Transverse colon (tissue), 4 donors: ENCODE measurements around the gene SF3A1. TPM values are rescaled to one million over a fixed set of nuclear protein-coding genes. Genes with fewer than 3 reads are reported as not detected.

Experiments
- DNase-seq: peaks from one replicate; pipeline ENCODE4 v3.0.0-alpha.2; 2019
- H3K27ac ChIP-seq, 4 donors: fragments of 200-600 bp; sonication (generic); 2 replicates each; pipeline ENCODE4 v1.5.1; 2016 to 2018; ENCODE audit warnings: inconsistent platforms in 4 of 4
- H3K27me3 ChIP-seq: fragments of 200-600 bp; sonication (generic); 2 replicates; pipeline ENCODE4 v1.5.1; 2017; ENCODE audit warnings: inconsistent platforms
- H3K36me3 ChIP-seq, 4 donors: fragments of 200-600 bp; sonication (generic); 2 replicates each; pipeline ENCODE4 v1.5.1; 2017 to 2019; ENCODE audit warnings: inconsistent platforms in 4 of 4
- H3K4me1 ChIP-seq, 4 donors: fragments of 200-600 bp; sonication (generic); 2 replicates each; pipeline ENCODE4 v1.5.1; 2017 to 2020; ENCODE audit warnings: inconsistent platforms in 4 of 4
- H3K4me3 ChIP-seq, 4 donors: fragments of 200-600 bp; sonication (generic); 1 replicate in 1 of 4; 2 replicates in 3 of 4; pipeline versions ENCODE4 v1.5.1 to v1.6.1; 2017 to 2019; ENCODE audit warnings: inconsistent platforms in 4 of 4
- H3K9me3 ChIP-seq, 2 donors: fragments of 200-600 bp; sonication (generic); 2 replicates each; pipeline ENCODE4 v1.5.1; 2017 to 2019; ENCODE audit warnings: inconsistent platforms in 2 of 2
- CTCF ChIP-seq, 5 experiments: fragments of 200-600 bp in 3 of 5; fragments of 450-650 bp in 2 of 5; sonication (generic) in 3 of 5; IDR thresholded peaks; 1 replicate in 2 of 5; 2 replicates in 3 of 5; pipeline ENCODE4 v1.5.1; 2016 to 2017; ENCODE audit warnings: antibody characterized with exemption in 5 of 5, inconsistent platforms in 3 of 5, mild to moderate bottlenecking in 2 of 5, moderate library complexity in 1 of 5
- EP300 ChIP-seq: sonication (generic); formaldehyde crosslinking; IDR thresholded peaks from one replicate; pipeline ENCODE4 v1.6.1; 2017; ENCODE audit warnings: antibody characterized with exemption, low read depth
- POLR2A ChIP-seq: fragments of 450-650 bp; IDR thresholded peaks from one replicate; pipeline ENCODE4 v1.6.1; 2016; ENCODE audit warnings: antibody characterized with exemption, mild to moderate bottlenecking, moderate library complexity
- POLR2AphosphoS5 ChIP-seq, 3 donors: sonication (generic); formaldehyde crosslinking; IDR thresholded peaks; one replicate each; pipeline ENCODE4 v1.6.1; 2016; ENCODE audit warnings: antibody characterized with exemption in 3 of 3
- WGBS, 2 donors: methylation state at CpG; one replicate each; pipeline ENCODE4 v1.1.5; 2018; ENCODE audit warnings: low coverage in 1 of 2; 5-methylcytosine and 5-hydroxymethylcytosine counted together
- in situ Hi-C, 4 donors: fragments of 200-750 bp; cut with MboI; loops; one replicate each; pipeline versions ENCODE4 v1.15.0 to v1.15.1; 2017; ENCODE audit warnings: low sequenced_read_pairs in 3 of 4, low pct_ligation_motif_present in 1 of 4, low pct_unique_long_range_greater_than_20kb in 1 of 4
- intact Hi-C: fragments of 100-400 bp; cut with DNase I; formaldehyde crosslinking; loops from one replicate; pipeline ENCODE4 v1.15.1; 2023; ENCODE audit warnings: low total_unique reads
- total RNA-seq, 4 donors: library from RNA; depleted of rRNA; stranded (reverse); fragments of >200 nt; gene quantifications; one replicate each; pipeline ENCODE4 v1.1.0, GENCODE V29; 2016

Gene SF3A1
- total RNA-seq, 4 donors from 2014 or later: 73.2 to 664 (median 99.3) TPM

GRCh38 chr22:30282616-30283046, 74.1 kb downstream of the SF3A1 start:
- no peak overlapping the region for H3K4me3 ChIP-seq
- no peaks in the 10 kb centered on the region for H3K27me3 ChIP-seq
- H3K4me1 ChIP-seq: peaks cover 6 to 12% (median 11%) of the 10 kb centered on the region in 4 donors
- intact Hi-C loops (no loop called here), in situ Hi-C loops (loop anchor here in 2 of 4 donors (10.0 to 25.0 kb wide), 2 partner anchors 102 to 105 kb away; partner anchors contain the start of genes RNF215 (in 2 of the 2) and SEC14L2 (in 1 of the 2))
- no peak for DNase-seq
- WGBS, 2 donors: 65% methylated on average over 7 of the region's 7 CpGs; no CpG with 5 or more reads in 1 of the 2 donors
- H3K9me3 ChIP-seq: no peaks in the 10 kb centered on the region
- no peak overlapping the region for H3K27ac ChIP-seq
- TF ChIP-seq EP300 (no peak), POLR2A (no peak), CTCF (IDR thresholded peaks at IDR 0.05) (no peak), POLR2AphosphoS5 (IDR thresholded peaks at IDR 0.05) (no peak)
- H3K36me3 ChIP-seq: no peaks in the 10 kb centered on the region

Other genes starting within 250 kb of the SF3A1 start
- gene LIF, start 110.1 kb downstream of the SF3A1 start, total RNA-seq: 1 to 10 TPM; 4.0 to 5.2 (median 4.4) TPM
- not detected for gene OSM, start 90.0 kb downstream of the SF3A1 start, total RNA-seq
- 1 to 10 TPM in 2 of 4 donors, not detected in 2; 5.6 to 6.8 TPM for gene CASTOR1, start 67.4 kb downstream of the SF3A1 start, total RNA-seq
- gene TBC1D10A, start 30.0 kb downstream of the SF3A1 start, total RNA-seq: 10 to 100 TPM; 27.9 to 72.2 (median 45.7) TPM
- gene CCDC157, start 113 bp upstream of the SF3A1 start, total RNA-seq: 1 to 10 TPM; 1.4 to 5.2 (median 3.3) TPM
- gene RNF215, start 30.5 kb upstream of the SF3A1 start, total RNA-seq: 10 to 100 TPM in 2 of 4 donors, 1 to 10 TPM in 2; 3.2 to 65.5 (median 9.8) TPM
- gene SEC14L2, start 40.1 kb upstream of the SF3A1 start, total RNA-seq: 1 to 10 TPM in 3 of 4 donors, not detected in 1; 2.2 to 5.5 (median 4.5) TPM
- 10 to 100 TPM in 3 of 4 donors, 1 to 10 TPM in 1; 2.0 to 48.6 (median 21.4) TPM for gene MTFP1, start 68.9 kb upstream of the SF3A1 start, total RNA-seq
- gene SEC14L3, start 115.1 kb upstream of the SF3A1 start, total RNA-seq: not detected
- gene SEC14L4, start 148.8 kb upstream of the SF3A1 start, total RNA-seq: not detected
- under 1 TPM in 2 of 4 donors, not detected in 2; 0.14 to 0.48 TPM for gene SEC14L6, start 189.8 kb upstream of the SF3A1 start, total RNA-seq
- 10 to 100 TPM in 1 of 4 donors, 1 to 10 TPM in 3; 5.6 to 24.2 (median 8.7) TPM for gene GAL3ST1, start 217.8 kb upstream of the SF3A1 start, total RNA-seq
- 10 to 100 TPM; 13.5 to 39.5 (median 30.6) TPM for gene PES1, start 235.0 kb upstream of the SF3A1 start, total RNA-seq